Measurements from ENCODE around the gene DUSP12.
A peak's percentile ranks its signal among the peaks of the same experiment; 100 is the strongest.

The DUSP12 gene

DNA sequence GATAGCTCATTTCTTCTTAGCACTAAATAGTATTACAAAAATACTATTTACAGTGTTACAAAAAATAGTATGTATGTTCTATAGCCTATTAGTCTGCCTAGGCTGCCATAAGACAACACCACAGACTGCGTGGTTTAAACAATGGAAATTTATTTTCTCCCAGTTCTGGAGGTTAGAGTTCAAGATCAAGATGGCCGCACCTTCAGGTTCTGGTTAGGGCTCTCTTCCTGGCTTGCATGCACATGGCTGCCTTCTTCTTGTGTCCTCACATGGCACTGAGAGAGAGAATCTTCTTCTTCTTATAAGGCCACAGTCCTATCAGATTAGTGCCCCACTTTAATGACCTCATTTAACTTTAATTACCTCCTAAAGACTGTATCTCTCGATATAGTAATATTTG is 20.7 kb downstream of the DUSP12 start:
- DNase-seq (ENCODE audit: low read depth) = no peak

DNA sequence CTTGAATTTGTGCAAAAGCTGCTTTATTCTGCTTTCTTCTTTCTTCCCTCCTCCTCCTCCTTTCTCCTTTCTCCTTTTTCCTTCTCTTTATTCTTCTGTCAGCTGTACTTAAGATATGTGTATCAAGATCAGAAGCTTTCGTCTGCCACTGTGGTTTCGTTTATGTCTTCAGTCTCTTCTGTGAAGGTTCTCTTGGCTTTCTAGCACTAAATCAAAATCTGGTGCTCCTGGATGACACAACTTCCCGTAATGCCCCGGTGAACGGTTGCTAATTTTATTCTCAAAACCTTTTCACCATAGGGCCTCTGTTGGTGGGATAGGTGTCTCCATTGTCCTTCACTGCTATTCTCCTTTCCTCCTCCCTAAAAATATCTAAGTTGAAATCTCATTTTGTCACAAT is 21.6 kb downstream of the DUSP12 start:
- DNase-seq (ENCODE audit: low read depth) = no peak

DNA sequence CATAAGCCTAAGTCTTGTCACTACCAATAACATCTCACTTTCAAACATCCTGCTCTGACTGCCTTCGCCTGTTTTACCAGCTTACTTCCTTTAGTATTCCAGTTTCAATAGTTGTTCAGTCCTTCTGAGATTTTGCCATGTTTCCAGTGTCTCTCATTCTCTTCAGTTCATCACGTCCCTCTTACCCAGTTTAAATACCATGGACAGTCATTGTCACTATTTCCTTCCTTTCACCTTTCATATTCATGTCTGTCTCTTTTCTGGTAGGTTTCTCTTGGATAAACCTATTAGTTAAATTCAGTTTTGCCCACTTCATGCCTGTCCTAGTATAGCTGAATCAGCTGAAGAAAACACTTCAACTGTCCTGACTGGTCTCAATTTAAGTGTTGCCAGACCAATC is 22.4 kb downstream of the DUSP12 start:
- no peak for DNase-seq (ENCODE audit: low read depth)

- DNase-seq (ENCODE audit: low read depth) = no peak
These were observed 22.8 kb downstream of the DUSP12 start for GRCh38 chr1:161772397-161772796.

GRCh38 chr1:161773791-161774190 is 24.2 kb downstream of the DUSP12 start:
- no peak for DNase-seq (ENCODE audit: low read depth)

- DNase-seq (ENCODE audit: low read depth) = no peak
These were observed 27.7 kb downstream of the DUSP12 start for GRCh38 chr1:161777261-161777660.

DNA sequence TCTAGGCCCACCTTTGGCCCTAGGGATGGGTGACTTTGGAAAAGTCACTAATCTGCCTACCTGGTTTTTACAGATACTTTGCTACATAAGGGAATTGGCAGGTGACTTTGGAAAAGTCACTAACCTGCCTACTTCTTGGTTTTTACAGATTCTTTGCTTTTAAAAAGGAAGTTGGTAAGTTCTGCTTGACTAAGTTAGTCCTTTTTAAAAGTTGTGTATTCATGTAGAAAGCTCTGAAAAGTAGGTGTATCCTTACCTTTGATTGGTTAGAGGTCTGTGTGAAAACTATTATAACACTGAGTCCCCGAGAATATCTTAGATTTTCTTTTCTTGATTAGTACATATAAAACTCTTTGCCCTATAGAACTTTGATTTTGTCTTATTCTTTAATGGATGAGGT is 28.9 kb downstream of the DUSP12 start:
- no peak for DNase-seq (ENCODE audit: low read depth)

- DNase-seq (ENCODE audit: low read depth) = no peak
These were observed 29.8 kb downstream of the DUSP12 start for GRCh38 chr1:161779393-161779792.

DNA sequence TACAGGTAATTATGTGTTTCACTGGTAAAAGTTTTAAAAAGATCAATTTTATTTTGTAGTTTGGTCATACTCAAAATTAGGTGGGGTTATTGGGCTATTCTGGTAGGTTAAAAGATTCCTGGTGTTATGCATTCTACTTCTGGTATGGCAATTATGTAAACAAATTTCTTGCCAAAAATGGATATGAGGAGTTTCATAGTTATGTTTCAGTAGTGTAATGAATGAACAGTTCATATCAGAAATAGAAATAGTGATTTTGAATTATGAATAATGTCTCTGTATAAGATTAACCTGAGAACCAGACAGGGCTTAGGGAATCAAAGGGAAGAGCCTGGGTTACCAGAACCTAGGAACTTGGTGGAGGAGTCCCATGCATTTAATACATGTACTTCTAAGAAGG is 32.4 kb downstream of the DUSP12 start:
- no peak for DNase-seq (ENCODE audit: low read depth)

DNA sequence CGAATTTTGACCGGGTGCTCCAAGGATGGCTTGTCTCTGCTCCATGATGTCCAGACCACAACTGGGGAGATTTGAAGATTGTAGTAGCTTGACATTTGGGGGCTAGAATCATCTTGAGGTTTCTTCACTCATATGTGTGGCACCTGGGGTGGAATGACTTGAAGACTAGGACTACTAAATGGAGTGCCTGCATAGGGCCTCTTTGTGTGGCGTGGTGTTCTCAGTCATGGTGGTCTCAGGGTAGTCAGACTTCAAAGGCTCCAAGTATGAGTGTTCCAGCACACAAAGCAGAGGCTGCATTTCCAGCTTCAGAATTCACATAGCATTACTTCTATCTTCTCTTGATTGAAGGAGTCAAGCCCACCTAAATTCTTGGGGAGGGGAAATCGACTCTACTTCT is 33.3 kb downstream of the DUSP12 start:
- no peak for DNase-seq (ENCODE audit: low read depth)

DNA sequence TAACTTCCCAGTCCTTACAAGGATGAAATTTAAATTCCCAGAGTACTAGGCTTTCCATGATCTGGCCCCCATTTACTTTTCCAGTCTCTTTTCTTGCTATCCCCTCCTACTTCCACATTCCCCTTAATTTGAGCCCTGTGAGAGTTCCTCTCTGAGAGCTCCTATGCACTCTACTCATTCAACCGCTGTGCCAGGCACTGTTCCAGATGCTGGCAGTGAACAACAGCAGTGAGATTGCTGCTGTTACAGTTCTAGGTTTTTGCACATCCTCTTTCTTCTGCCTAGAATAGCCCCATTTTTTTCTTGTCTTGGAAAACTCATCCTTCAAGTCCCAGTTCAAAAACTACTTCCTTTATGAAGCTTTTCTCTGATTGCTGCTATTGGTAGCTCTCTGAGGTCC is 35.4 kb downstream of the DUSP12 start:
- DNase-seq (ENCODE audit: low read depth) = no peak

DNA sequence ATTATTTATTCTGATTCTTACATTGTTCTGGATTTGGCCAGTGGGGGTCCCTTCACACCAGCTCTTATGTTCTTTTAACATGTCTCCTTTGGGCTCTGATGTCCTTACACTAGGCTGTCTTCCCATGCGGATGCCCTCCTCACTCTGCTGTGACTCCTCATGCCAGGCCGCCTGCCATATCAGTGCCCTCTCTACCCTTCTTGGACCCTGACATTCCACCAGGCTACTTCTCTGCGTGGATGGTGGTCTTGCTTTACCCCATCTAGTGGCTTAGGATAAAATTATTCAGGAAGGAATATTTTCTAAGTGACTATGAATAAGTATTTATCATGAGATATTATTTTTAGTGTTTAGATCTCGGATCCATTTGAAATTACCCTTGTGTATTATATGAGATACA is 37.8 kb downstream of the DUSP12 start:
- no peak for DNase-seq (ENCODE audit: low read depth)

- no peak for DNase-seq (ENCODE audit: low read depth)
These were observed 41.2 kb downstream of the DUSP12 start for GRCh38 chr1:161790587-161791317.

DNA sequence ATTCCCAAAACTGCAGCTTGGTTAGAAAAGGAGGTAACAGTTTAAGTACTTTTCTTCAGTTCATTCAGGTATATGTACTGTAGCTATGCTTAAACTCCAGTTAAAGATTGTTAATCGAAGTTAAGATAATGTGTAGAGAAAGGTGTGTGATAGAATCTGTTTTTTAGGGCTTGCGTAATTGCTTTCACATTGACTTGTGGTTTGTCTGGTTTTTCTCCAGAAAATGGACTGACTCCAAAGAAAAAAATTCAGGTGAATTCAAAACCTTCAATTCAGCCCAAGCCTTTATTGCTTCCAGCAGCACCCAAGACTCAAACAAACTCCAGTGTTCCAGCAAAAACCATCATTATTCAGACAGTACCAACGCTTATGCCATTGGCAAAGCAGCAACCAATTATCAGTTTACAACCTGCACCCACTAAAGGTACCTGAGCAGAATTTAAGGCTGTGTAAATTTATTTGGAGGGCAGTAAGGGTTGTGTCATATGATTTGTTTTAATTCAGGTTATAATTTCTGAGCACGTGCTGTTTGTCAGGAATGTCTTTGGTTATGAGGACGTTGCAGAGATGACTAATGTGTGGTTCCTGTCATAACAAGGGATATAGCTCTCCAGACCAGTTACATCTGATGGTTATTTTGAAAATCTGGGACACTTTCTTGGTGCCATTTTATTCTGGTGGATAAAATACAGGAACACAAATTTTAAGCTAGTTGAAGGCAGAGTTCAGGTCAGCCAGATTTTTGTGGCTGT is 42.5 kb downstream of the DUSP12 start:
- DNase-seq (ENCODE audit: low read depth) = no peak

- peak; percentile 52 for DNase-seq (ENCODE audit: low read depth)
These were observed 43.2 kb downstream of the DUSP12 start for GRCh38 chr1:161792740-161793139.

DNA sequence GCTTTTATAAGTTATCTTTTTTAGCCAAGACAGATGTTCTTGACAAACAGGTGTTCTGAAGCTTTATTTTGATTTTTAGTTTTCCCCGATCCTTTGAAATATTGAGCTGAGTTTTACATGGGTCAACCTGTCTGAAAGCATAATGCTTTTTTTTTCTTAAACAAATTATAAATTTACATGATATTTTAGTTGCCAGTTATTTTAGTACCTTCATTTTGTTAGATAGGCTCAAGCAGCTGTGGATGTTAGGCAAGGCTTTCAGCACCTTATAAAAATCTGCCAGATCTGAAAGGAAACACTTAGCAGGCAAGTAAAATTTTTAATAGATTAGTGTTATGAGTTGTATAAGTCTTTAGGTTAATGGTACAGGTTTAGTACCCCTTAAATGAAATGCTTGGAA is 50.2 kb downstream of the DUSP12 start:
- DNase-seq (ENCODE audit: low read depth) = no peak

DNA sequence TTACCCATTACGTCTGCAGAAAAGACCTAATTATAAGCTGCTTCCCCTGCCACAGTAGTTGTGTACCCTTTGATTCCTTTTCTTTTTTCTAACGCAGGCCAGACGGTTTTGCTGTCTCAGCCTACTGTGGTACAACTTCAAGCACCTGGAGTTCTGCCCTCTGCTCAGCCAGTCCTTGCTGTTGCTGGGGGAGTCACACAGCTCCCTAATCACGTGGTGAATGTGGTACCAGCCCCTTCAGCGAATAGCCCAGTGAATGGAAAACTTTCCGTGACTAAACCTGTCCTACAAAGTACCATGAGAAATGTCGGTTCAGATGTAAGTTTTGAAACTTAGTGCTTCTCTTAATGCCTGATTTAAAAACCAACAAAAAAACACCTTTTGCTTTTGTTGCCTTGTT is 52.4 kb downstream of the DUSP12 start:
- DNase-seq (ENCODE audit: low read depth) = no peak

DNA sequence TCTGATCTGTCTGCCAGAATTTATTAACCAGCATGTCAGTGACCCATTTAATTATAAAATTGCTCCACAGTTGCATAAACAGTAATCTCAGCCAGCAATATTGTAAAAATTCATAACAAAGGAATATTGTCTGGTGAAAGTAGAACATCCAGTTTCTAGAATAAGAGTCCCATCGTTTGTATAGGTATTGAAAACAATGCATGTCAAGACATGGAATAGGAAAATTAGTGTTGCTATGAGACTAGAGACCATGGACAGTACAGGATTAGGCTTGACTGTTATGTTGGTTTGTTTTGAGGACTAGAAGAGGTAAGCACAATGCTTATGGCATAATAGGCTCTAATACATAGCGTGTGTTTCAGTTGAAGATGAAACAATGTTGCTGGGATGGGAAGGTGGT is 53.6 kb downstream of the DUSP12 start:
- no peak for DNase-seq (ENCODE audit: low read depth)

GRCh38 chr1:161805399-161806197 is 56.0 kb downstream of the DUSP12 start:
- no peak for DNase-seq (ENCODE audit: low read depth)

Data from GM04504 (cell line).